GM12872 (cell line): ENCODE measurements around the gene RPN1.

Experiments
- CTCF ChIP-seq: IDR thresholded peaks from 3 replicates; pipeline ENCODE4 v1.5.1; 2011; ENCODE audit warnings: low read depth, mild to moderate bottlenecking, low read length, moderate library complexity; ENCODE audit not compliant: insufficient read depth

RPN1 gene

DNA sequence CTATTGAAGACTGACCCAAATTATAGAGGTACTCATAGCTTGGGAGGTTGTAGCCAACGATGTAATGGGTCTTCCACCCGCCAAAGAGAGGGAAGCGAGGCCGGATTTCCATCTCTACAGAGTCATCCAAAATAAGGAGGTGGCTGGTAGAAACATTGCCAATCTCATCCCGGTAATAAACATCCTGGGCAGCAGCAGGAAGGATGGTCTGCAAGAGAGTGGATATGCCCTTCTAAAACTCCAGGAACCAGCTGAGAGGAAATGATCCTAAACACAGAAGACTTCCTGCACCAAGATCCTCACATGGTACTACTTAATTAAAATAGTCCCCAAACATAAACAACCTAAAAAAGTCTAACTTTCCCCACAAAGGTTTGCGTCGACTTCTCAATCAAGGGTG is 20.7 kb downstream of the RPN1 start:
- no peak for TF ChIP-seq CTCF

- no peak for TF ChIP-seq CTCF
Measured at GRCh38 chr3:128625409-128625945, 25.1 kb downstream of the RPN1 start.

DNA sequence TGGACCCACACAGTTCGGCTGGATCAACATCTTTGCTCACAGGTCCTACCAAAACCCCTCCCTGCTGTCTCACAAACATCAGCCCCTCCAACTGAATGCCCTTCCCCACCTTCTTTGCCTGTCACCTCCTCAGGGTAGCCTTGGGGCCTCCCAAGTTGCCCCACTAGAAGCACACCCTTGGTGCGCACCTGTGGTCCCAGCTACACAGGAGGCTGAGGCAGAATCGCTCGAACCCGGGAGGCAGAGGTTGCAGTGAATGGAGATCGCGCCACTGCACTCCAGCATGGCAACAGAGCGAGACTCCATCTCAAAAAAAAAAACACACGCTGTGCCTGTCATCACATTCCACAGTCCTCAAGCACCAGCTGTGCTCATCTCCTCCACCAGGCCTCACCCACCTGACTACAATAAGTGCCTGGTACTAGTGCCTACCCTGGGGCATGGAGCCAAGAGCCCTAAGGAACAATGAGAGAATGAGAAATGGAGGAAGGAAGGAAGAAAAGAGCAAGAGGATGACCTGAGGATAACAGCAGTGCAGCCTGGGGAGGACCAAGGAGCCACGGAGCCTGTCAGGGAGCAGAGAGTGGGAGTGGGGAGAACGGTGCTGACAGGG is 26.0 kb downstream of the RPN1 start:
- TF ChIP-seq CTCF, result no peak

DNA sequence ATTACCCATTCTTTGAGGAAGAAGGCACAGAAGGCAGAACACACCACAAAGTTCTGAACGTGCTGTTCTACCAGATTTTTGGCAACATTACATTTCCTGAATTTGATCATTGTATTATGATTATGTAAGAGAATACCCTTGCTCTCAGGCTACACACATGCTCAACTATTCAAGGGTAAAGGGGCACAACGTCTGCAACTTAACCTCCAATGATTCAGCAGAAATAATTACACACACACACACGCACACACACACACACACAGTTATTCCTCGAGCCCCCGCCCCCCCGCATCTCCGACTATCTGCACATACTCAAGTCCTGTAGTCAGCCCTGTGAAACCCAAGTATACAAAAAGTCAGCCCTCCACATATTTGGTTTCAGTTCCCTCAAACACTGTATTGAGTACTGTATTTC is 26.8 kb downstream of the RPN1 start:
- no peak for TF ChIP-seq CTCF

DNA sequence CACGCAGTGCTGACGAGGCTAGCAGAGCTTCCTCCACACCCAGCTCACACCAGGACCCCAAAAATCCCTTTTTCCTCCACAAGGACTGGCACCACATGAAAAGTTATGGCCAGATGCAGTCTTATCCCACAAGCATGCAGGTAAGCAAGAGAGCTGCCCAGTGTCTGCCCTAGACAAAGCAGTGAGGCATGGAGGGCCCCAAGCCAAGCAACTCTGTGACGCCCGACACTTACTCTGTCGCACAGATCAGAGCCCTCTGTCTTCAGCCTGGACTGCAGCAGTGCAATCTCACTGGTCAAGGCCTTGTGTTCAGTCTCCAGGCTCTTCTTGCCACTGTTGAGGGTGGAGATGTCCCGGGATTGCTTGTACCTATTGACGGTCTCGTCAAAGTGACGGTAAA is 28.7 kb downstream of the RPN1 start:
- TF ChIP-seq CTCF, result no peak

GRCh38 chr3:128621234-128621633 is 29.4 kb downstream of the RPN1 start:
- no peak for TF ChIP-seq CTCF

- peak; percentile 30; the same call in 1 of the 3 replicates for TF ChIP-seq CTCF
Measured at GRCh38 chr3:128620268-128620691, 30.3 kb downstream of the RPN1 start.
